Stimulated activated CD4-positive, alpha-beta T cell treated with anti-CD3 and anti-CD28 coated beads, Interleukin-12 subunit alpha, Interleukin-12 subunit beta, amount 100 ng/mL, for 24 hours (primary cell): ENCODE measurements around the gene KLRK1.
"Not testable (repeated sequence)": the region's sequence is repeated elsewhere in the genome, so short reads cannot be mapped to it uniquely, and the experiment has no call there.

Source experiments
- DNase-seq, 2 experiments: peaks; one replicate each; pipeline ENCODE4 v3.0.0-alpha.2; 2020; ENCODE audit warnings: low read depth in 2 of 2

KLRK1 gene

GRCh38 chr12:10389904-10390303 is at the start of gene KLRK1:
Gene KLRK1 (minus strand): TSS chr12:10390041. CDS start chr12:10388810, 1,231 bp downstream.
- no peak for DNase-seq

GRCh38 chr12:10437601-10438000 is 47.8 kb upstream of the KLRK1 start:
- DNase-seq, result not testable (repeated sequence)

- DNase-seq, result not testable (repeated sequence)
Observed at GRCh38 chr12:10435816-10436215, 46.0 kb upstream of the KLRK1 start, which contains the start of gene KLRC2. Gene KLRC2 (minus strand): TSS chr12:10436010. CDS start chr12:10435986, 24 bp downstream.

- DNase-seq, result not testable (repeated sequence)
Observed at GRCh38 chr12:10430623-10431022, 40.8 kb upstream of the KLRK1 start.

GRCh38 chr12:10425938-10426337 is 36.1 kb upstream of the KLRK1 start:
- not testable (repeated sequence) for DNase-seq

- not testable (repeated sequence) for DNase-seq
Observed at GRCh38 chr12:10424260-10424899, 34.5 kb upstream of the KLRK1 start.

DNA sequence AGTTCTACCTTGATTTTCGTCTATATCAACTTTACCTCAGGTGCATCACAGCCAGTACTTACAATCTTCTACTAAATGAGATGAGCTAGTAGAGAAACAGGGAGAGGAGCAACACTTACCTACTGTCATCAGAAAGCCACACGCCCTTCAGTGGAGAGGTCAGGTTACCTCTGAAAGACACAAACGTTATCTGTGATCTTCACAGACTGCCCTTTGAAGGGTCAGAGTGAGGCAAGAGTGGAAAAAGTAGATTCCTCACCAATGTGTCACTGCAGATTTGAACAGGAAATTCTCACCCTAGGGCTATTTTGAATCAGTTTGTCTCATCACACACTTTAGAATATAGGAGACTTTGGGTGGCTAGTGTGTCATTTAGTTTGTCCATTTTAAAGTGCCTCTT is 32.3 kb upstream of the KLRK1 start:
- DNase-seq, result not testable (repeated sequence)

- DNase-seq, result not testable (repeated sequence)
Observed at GRCh38 chr12:10420334-10420733, 30.5 kb upstream of the KLRK1 start, which contains the start of gene KLRC3. Gene KLRC3 (minus strand): TSS chr12:10420595. CDS start chr12:10420550, 45 bp downstream.

GRCh38 chr12:10409392-10409791 is 19.6 kb upstream of the KLRK1 start, which contains the start of gene KLRC4:
Gene KLRC4 (minus strand): TSS chr12:10409757. CDS start chr12:10409575, 182 bp downstream.
- DNase-seq, result no peak

GRCh38 chr12:10408842-10409241 is 19.0 kb upstream of the KLRK1 start:
- no peak for DNase-seq

DNA sequence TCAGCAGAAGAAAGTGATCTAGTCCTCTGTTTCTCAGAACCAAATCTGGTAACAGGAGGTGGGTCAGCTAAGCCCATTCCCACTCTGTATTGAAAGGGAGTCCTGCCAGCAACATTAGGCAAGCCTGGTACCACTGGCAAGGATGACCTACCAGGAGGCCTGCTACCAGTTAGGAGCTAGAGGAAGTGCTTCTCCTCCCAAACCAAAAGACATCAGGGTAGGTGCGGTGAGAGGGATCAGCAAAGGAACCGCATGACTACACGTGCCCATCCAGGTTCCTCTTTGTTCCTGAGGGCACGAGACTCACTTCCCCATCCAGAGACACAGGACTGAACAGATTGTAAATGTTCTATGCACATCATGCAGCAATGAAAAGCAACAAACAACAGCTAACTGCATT is 16.9 kb upstream of the KLRK1 start:
- no peak for DNase-seq

DNA sequence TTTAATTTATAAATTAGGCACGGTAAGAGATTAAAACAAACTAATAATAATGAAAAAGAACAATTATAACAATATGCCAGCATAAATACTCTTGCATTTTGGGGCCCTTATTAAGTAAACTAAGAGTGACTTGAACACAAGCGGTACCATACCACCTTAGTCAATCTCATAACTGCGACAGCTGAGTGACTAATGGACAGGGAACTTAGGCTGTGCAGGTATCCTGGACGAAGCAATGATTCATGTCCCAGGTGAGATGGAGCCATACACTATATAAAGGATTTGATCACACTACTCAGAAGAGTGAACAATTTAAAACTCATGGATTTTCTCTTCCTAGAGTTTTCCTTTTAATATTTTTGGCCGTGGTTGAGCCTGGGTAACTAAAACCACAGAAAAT is 15.5 kb upstream of the KLRK1 start:
- no peak for DNase-seq

DNA sequence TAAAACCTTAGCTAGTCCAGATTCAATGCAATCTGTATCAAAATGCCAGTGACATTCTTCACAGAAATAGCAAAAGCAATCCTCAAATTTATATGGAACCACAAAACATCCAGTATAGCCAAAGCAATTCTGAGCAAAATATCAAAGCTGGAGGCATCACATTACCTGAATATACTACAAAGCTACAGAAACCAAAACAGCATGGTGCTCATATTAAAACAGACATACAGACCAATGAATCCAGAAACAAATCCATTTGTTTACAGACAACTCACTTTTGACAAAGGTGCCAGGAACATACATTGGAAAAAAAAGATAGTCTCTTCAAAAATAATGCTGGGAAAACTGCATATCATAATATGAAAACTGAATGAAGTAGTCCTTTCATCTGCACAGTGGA is 15.0 kb upstream of the KLRK1 start:
- no peak for DNase-seq

DNA sequence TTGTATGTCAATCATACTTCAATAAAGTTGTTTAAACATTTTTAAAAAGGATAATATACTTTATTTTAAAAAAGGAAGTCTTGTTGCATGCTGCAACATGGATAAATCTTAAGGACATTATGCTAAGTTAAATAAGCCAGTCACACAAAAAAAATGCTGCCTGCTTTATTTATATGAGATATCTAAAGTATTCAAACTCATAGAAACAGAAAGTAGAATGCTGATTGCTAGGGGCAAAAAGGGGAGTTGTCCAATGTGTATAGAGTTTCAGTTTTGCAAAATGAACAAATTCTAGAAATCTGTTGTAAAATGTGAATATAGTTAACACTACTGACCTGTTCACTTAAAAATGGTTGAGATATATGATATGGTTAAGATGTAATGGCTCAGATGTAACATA is 11.0 kb upstream of the KLRK1 start:
- DNase-seq, result no peak

GRCh38 chr12:10398168-10398567 is 8.3 kb upstream of the KLRK1 start:
- DNase-seq, result no peak

- DNase-seq, result no peak
Observed at GRCh38 chr12:10397296-10397695, 7.5 kb upstream of the KLRK1 start.

GRCh38 chr12:10396176-10396575 is 6.3 kb upstream of the KLRK1 start:
- DNase-seq, result not testable (repeated sequence)

GRCh38 chr12:10395390-10395998 is 5.7 kb upstream of the KLRK1 start:
- DNase-seq, result no peak

DNA sequence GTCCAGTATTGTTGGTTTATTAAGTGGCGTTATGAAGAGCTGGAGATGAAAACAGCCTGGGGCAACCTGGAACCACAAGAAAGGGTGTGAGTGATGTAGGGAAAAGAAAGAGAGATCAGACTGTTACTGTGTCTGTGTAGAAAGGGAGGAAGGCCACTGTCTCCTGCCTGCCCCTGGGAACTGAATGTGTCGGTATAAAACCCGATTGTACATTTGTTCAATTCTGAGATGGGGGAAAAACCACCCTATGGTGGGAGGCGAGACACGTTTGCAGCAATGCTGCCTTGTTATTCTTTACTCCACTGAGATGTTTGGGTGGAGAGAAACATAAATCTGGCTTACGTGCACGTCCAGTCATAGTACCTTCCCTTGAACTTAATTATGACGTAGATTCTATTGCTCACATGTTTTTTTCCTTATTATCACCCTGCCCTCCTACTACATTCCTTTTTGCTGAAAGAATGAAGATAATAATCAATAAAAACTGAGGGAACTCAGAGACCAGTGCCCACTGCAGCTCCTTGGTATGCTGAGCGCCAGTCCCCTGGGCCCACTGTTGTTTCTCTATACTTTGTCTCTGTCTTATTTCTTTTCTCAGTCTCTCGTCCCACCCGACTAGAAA is 4.8 kb upstream of the KLRK1 start:
- not testable (repeated sequence) for DNase-seq

DNA sequence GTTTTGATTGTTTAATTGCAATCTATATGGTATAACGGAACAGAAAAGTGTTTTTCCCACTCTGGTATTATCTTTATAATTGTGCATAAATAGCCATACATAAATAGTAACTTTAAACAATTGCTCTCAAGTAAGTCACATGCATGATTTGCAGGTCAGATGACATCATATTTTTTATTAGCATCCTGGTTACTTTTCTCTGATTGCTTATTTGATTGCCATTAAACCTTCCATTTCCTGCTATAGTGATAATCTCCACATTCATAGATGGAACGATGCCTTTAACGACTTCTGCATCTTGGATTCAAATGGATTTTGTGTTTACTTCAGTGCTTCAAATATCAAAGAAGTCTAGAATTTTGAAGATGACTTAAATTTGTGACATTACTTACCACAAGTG is 3.5 kb upstream of the KLRK1 start:
- DNase-seq, result no peak

DNA sequence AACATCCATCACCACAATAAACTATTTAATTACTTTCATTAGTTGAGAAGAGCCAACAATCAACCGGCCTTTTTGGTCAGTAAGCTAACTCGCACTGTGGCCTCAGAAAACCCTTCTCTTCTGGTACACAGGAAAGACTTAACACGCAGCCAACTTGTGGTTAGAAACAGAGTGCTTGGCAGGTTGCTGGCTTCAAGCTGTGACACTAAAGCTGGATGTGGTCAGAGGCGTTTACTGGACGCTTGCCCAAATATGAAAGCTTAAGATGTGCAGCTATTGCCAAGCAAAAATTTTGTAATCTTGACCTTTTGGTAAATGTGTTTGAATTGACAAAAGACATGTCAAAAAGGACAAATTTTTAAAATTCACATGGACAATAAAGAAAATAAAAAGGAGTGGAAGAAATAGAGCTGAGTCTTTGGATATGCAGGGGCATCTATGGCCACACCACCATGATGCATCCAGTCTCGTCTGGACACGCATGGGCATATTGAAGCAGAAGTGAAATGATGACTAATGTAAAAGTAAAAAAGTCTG is 2.6 kb upstream of the KLRK1 start:
- DNase-seq, result no peak

- DNase-seq, result not testable (repeated sequence)
Observed at GRCh38 chr12:10390991-10391390, 1.1 kb upstream of the KLRK1 start.
